ENCODE results near the gene RAB7A. TPM values are rescaled to one million over a fixed set of nuclear protein-coding genes. Genes with fewer than 3 reads are reported as not detected.

The RAB7A gene
- total and polyA plus RNA-seq, 2 experiments from 2014 or later = 89.8 to 156 TPM

DNA sequence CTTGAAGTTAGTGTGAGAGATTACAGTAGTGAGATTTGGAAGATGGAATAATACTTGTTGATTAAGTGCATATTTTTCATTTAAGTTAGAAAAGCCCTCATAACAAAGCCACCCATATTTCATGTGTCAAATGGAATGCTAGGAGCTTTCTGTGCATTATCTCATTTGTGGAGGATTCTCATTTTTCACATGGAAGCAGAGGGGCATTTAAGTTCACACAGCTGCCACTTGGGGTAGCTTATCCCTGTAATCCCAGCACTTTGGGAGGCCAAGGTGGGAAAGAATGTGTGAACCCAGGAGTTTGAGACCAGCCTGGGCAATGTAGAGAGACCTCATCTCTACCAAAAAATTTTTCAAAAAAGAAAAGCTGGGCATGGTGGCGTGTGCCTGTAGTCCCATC is 55.2 kb downstream of the RAB7A start (continued):
- TF ChIP-seq, protein P1, sequence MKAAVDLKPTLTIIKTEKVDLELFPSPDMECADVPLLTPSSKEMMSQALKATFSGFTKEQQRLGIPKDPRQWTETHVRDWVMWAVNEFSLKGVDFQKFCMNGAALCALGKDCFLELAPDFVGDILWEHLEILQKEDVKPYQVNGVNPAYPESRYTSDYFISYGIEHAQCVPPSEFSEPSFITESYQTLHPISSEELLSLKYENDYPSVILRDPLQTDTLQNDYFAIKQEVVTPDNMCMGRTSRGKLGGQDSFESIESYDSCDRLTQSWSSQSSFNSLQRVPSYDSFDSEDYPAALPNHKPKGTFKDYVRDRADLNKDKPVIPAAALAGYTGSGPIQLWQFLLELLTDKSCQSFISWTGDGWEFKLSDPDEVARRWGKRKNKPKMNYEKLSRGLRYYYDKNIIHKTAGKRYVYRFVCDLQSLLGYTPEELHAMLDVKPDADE (IDR thresholded peaks at IDR 0.05) = no peak
- TF ChIP-seq STAT1 (IDR thresholded peaks at IDR 0.05; ENCODE audit: unreplicated experiment) = no peak
- no peak for TF ChIP-seq NANOG (IDR thresholded peaks at IDR 0.05; ENCODE audit: borderline replicate concordance)
- TF ChIP-seq ZNF331 (CRISPR knock-in tag; IDR thresholded peaks at IDR 0.05; ENCODE audit: low read depth) = no peak
- TF ChIP-seq, protein P2, sequence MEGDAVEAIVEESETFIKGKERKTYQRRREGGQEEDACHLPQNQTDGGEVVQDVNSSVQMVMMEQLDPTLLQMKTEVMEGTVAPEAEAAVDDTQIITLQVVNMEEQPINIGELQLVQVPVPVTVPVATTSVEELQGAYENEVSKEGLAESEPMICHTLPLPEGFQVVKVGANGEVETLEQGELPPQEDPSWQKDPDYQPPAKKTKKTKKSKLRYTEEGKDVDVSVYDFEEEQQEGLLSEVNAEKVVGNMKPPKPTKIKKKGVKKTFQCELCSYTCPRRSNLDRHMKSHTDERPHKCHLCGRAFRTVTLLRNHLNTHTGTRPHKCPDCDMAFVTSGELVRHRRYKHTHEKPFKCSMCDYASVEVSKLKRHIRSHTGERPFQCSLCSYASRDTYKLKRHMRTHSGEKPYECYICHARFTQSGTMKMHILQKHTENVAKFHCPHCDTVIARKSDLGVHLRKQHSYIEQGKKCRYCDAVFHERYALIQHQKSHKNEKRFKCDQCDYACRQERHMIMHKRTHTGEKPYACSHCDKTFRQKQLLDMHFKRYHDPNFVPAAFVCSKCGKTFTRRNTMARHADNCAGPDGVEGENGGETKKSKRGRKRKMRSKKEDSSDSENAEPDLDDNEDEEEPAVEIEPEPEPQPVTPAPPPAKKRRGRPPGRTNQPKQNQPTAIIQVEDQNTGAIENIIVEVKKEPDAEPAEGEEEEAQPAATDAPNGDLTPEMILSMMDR (conservative IDR thresholded peaks at IDR 0.05; ENCODE audit: low read depth in 2 of 2) = no peak
- no peak for TF ChIP-seq EZH2 (IDR thresholded peaks at IDR 0.05; ENCODE audit: low read depth, unreplicated experiment)
- TF ChIP-seq JUNB (IDR thresholded peaks at IDR 0.05; ENCODE audit: unreplicated experiment) = no peak
- TF ChIP-seq ZNF114 (CRISPR knock-in tag; IDR thresholded peaks at IDR 0.05) = no peak
- TF ChIP-seq, protein P3, sequence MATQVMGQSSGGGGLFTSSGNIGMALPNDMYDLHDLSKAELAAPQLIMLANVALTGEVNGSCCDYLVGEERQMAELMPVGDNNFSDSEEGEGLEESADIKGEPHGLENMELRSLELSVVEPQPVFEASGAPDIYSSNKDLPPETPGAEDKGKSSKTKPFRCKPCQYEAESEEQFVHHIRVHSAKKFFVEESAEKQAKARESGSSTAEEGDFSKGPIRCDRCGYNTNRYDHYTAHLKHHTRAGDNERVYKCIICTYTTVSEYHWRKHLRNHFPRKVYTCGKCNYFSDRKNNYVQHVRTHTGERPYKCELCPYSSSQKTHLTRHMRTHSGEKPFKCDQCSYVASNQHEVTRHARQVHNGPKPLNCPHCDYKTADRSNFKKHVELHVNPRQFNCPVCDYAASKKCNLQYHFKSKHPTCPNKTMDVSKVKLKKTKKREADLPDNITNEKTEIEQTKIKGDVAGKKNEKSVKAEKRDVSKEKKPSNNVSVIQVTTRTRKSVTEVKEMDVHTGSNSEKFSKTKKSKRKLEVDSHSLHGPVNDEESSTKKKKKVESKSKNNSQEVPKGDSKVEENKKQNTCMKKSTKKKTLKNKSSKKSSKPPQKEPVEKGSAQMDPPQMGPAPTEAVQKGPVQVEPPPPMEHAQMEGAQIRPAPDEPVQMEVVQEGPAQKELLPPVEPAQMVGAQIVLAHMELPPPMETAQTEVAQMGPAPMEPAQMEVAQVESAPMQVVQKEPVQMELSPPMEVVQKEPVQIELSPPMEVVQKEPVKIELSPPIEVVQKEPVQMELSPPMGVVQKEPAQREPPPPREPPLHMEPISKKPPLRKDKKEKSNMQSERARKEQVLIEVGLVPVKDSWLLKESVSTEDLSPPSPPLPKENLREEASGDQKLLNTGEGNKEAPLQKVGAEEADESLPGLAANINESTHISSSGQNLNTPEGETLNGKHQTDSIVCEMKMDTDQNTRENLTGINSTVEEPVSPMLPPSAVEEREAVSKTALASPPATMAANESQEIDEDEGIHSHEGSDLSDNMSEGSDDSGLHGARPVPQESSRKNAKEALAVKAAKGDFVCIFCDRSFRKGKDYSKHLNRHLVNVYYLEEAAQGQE (IDR thresholded peaks at IDR 0.05; ENCODE audit: unreplicated experiment) = no peak

DNA sequence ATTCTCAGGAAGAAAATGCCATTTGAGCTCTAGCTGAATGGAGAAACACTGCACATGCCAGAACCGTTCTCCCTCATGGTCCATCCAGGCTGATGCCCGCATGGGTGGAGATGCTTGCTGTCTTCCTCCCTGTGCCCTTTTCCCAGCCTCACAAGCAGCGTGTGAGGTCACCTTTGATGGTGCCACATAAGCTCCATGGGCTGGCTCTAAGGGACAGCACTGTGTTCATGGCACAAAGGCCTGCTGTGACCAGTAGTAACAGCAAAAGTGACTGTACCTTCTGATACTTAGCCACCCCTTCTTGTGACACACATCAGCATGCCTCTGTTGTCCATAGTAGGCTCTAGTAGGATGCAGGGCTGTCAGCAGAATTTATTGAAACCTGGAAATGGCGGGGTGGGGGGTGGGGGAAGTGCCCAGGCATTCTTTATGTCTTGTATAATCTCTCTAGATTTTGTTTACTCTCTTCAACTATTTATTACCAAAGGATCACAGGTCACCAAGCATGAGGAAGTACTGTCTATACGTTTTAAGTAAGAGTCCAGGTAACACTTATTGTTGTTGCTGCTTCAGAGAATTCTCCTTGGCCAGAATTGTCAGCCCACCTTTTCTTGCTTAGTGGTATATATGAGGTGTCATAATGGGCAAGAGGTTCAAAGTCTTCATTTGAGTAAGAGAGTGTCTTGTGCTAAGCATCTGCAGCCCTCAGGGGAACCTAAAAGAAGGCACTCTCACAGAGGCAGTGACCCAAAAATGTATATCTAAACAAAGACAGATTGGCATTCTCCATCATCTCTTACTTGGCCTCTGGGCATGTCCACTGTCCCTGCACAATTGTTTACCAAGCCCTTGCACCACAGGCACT is 56.5 kb downstream of the RAB7A start:
- no peaks in the 10 kb centered on the region for H3K36me3 Mint-ChIP-seq (ENCODE audit: low read depth)
- Histone ChIP-seq H3F3A (replicated peaks; ENCODE audit: low read depth) (no peaks in the 10 kb centered on the region), H2AFZ (no peak overlapping the region), H3K4me3 (no peak overlapping the region), H3K4me1 (ENCODE audit: insufficient read depth) (peaks cover 30% of the 10 kb centered on the region), H4K20me1 (replicated peaks; ENCODE audit: insufficient read depth) (peaks cover 84% of the 10 kb centered on the region), H3K4me2 (no peak overlapping the region), H3K27ac (ENCODE audit: low read depth) (no peak overlapping the region), H3K9me2 (ENCODE audit: insufficient read depth) (no peaks in the 10 kb centered on the region), H3K36me3 (ENCODE audit: insufficient read depth) (no peaks in the 10 kb centered on the region), H3K79me2 (replicated peaks; ENCODE audit: insufficient read depth) (peaks cover 93% of the 10 kb centered on the region), H3K27me3 (ENCODE audit: insufficient read depth) (no peaks in the 10 kb centered on the region)
- H3K27ac Mint-ChIP-seq = no peak overlapping the region
- no peak overlapping the region for H3K4me3 Mint-ChIP-seq
- peaks cover 9% of the 10 kb centered on the region for H3K27me3 Mint-ChIP-seq (ENCODE audit: insufficient read depth, low read depth, poor library complexity)
- H3K9me3 Mint-ChIP-seq = no peaks in the 10 kb centered on the region
- no peak for TF ChIP-seq CREB1 (CRISPR knock-in tag; IDR thresholded peaks at IDR 0.05; ENCODE audit: low read depth)
- no peak for TF ChIP-seq STAT1 (IDR thresholded peaks at IDR 0.05; ENCODE audit: unreplicated experiment)
- no peak for TF ChIP-seq ZNF331 (CRISPR knock-in tag; IDR thresholded peaks at IDR 0.05; ENCODE audit: low read depth)
- TF ChIP-seq ZNF114 (CRISPR knock-in tag; IDR thresholded peaks at IDR 0.05) = no peak
- TF ChIP-seq POLR2AphosphoS5 (IDR thresholded peaks at IDR 0.05; ENCODE audit: low read depth) = no peak
- no peak for TF ChIP-seq NANOG (IDR thresholded peaks at IDR 0.05; ENCODE audit: borderline replicate concordance)
- TF ChIP-seq, protein P1 (IDR thresholded peaks at IDR 0.05) = no peak
- TF ChIP-seq, protein P2 (conservative IDR thresholded peaks at IDR 0.05; ENCODE audit: low read depth in 2 of 2) = no peak
- H3K4me1 Mint-ChIP-seq = peaks cover 56% of the 10 kb centered on the region
- ATAC-seq (no peak), DNase-seq (ENCODE audit: low spot score) (no peak)
